Measurements from ENCODE around the gene URB1. TPM values are rescaled to one million over a fixed set of nuclear protein-coding genes. Genes with fewer than 3 reads are reported as not detected.

The URB1 gene
- total and polyA plus RNA-seq, 2 of the 8 experiments (the other 6 are each of a cell fraction or from before 2014, with no cell fraction given) = 8.1 to 28.9 TPM

- TF ChIP-seq CHD7 (IDR thresholded peaks at IDR 0.05; ENCODE audit: insufficient replicate concordance, low read length) = no peak
- peak; percentile 85 to 87 for TF ChIP-seq RAD21 (IDR thresholded peaks at IDR 0.05 in 1 of 2, conservative IDR thresholded peaks at IDR 0.05 in 1 of 2; ENCODE audit: low read depth in 2 of 2, low read length in 2 of 2)
- peak; percentile 69 to 85 (median 82) for TF ChIP-seq CTCF (IDR thresholded peaks at IDR 0.05; ENCODE audit: control extremely low read depth in 1 of 3, insufficient read depth in 1 of 3, low read depth in 1 of 3, low read length in 3 of 3)
- no peak for TF ChIP-seq BRCA1 (IDR thresholded peaks at IDR 0.05; ENCODE audit: low read depth, low read length)
- no peak for TF ChIP-seq SP2 (IDR thresholded peaks at IDR 0.05; ENCODE audit: low read length)
- no peak for TF ChIP-seq RFX5 (IDR thresholded peaks at IDR 0.05; ENCODE audit: borderline replicate concordance, low read depth, low read length)
- TF ChIP-seq CHD2 (IDR thresholded peaks at IDR 0.05; ENCODE audit: low read length) = no peak
- TF ChIP-seq NRF1 (IDR thresholded peaks at IDR 0.05; ENCODE audit: low read depth, low read length) = no peak
- TF ChIP-seq CEBPB (IDR thresholded peaks at IDR 0.05; ENCODE audit: low read depth, low read length) = no peak
These were observed 10.5 kb upstream of the URB1 start (continued) for GRCh38 chr21:32403201-32403777.
